GM23248 (cell line): ENCODE data around the gene CEP192. TPM values are rescaled to one million over a fixed set of nuclear protein-coding genes. Genes with fewer than 3 reads are reported as not detected.
A peak's percentile ranks its signal among the peaks of the same experiment; 100 is the strongest.

Experiments used
- DNase-seq: peaks from one replicate; pipeline ENCODE4 v3.0.0-alpha.2; 2015
- H2AFZ ChIP-seq: fragments of 200-600 bp; sonication (generic); 2 replicates; pipeline ENCODE4 v1.6.1; 2016; ENCODE audit warnings: antibody characterized with exemption
- H3F3A ChIP-seq: fragments of 200-600 bp; sonication (generic); 2 replicates; pipeline ENCODE4 v1.6.1; 2016; ENCODE audit warnings: mild to moderate bottlenecking, antibody characterized with exemption, mixed run types; ENCODE audit not compliant: insufficient read depth
- H3K27ac ChIP-seq: fragments of 200-600 bp; sonication (generic); 2 replicates; pipeline ENCODE4 v1.5.1; 2016; ENCODE audit warnings: mild to moderate bottlenecking
- H3K27me3 ChIP-seq: fragments of 200-600 bp; sonication (generic); replicated peaks from 2 replicates; pipeline ENCODE4 v1.6.1; 2016; ENCODE audit warnings: mild to moderate bottlenecking; ENCODE audit not compliant: insufficient read depth
- H3K36me3 ChIP-seq: fragments of 200-600 bp; sonication (generic); 2 replicates; pipeline ENCODE4 v1.6.1; 2016; ENCODE audit warnings: low read depth, mild to moderate bottlenecking
- H3K4me1 ChIP-seq: fragments of 200-600 bp; sonication (generic); 2 replicates; pipeline ENCODE4 v1.6.1; 2016; ENCODE audit warnings: mild to moderate bottlenecking; ENCODE audit not compliant: insufficient read depth
- H3K4me2 ChIP-seq: fragments of 200-600 bp; sonication (generic); one replicate; pipeline ENCODE4 v1.6.1; 2016; ENCODE audit warnings: mild to moderate bottlenecking; ENCODE audit not compliant: unreplicated experiment
- H3K4me3 ChIP-seq: fragments of 200-600 bp; sonication (generic); 2 replicates; pipeline ENCODE4 v1.5.1; 2016; ENCODE audit warnings: mild to moderate bottlenecking
- H3K79me2 ChIP-seq: fragments of 200-600 bp; sonication (generic); 2 replicates; pipeline ENCODE4 v1.6.1; 2016; ENCODE audit warnings: mild to moderate bottlenecking; ENCODE audit not compliant: insufficient read depth
- H3K9ac ChIP-seq: fragments of 200-600 bp; sonication (generic); 2 replicates; pipeline ENCODE4 v1.6.1; 2016; ENCODE audit warnings: mild to moderate bottlenecking
- H3K9me2 ChIP-seq: fragments of 200-600 bp; sonication (generic); 2 replicates; pipeline ENCODE4 v1.6.1; 2016; ENCODE audit warnings: mixed run types, mild to moderate bottlenecking, moderate library complexity; ENCODE audit not compliant: insufficient read depth
- H3K9me3 ChIP-seq: fragments of 200-600 bp; sonication (generic); one replicate; pipeline ENCODE4 v1.6.1; 2017; ENCODE audit warnings: low read depth
- H4K20me1 ChIP-seq: fragments of 200-600 bp; sonication (generic); 2 replicates; pipeline ENCODE4 v1.6.0; 2016; ENCODE audit not compliant: insufficient read depth
- EZH2 ChIP-seq: fragments of 200-600 bp; sonication (generic); IDR thresholded peaks from 2 replicates; pipeline ENCODE4 v1.6.1; 2018; ENCODE audit warnings: antibody characterized with exemption, mild to moderate bottlenecking; ENCODE audit not compliant: insufficient read depth, poor library complexity, severe bottlenecking
- EZH2phosphoT487 ChIP-seq: fragments of 200-600 bp; sonication (generic); IDR thresholded peaks from 2 replicates; pipeline ENCODE4 v1.6.1; 2018; ENCODE audit warnings: antibody characterized with exemption, moderate library complexity, mild to moderate bottlenecking, low read depth; ENCODE audit not compliant: insufficient read depth
- WGBS, 2 experiments: methylation state at CpG; one replicate each; pipeline ENCODE4 v1.1.6; 2015 to 2017; ENCODE audit warnings: low lambda C conversion rate in 2 of 2, low coverage in 1 of 2; ENCODE audit errors: missing lambda C conversion rate in 2 of 2; 5-methylcytosine and 5-hydroxymethylcytosine counted together
- in situ Hi-C: fragments of 300-500 bp; cut with MboI; formaldehyde crosslinking; loops from 2 replicates; pipeline ENCODE4 v1.15.0; 2020
- polyA plus RNA-seq: library from polyadenylated mRNA; unstranded; fragments of >200 nt; fragmentation: Nextera tagmentation; extraction: Ambion mirVana; gene quantifications from 2 replicates; pipeline ENCODE4 v1.2.1, GENCODE V29; 2016
- total RNA-seq: library from RNA; depleted of rRNA; stranded (reverse); fragments of >200 nt; shearing (Covaris generic); gene quantifications from 2 replicates; pipeline ENCODE4 v1.2.3, GENCODE V29; 2014

Gene CEP192
- total and polyA plus RNA-seq, 2 experiments from 2014 or later, result 7.4 to 21.5 TPM

DNA sequence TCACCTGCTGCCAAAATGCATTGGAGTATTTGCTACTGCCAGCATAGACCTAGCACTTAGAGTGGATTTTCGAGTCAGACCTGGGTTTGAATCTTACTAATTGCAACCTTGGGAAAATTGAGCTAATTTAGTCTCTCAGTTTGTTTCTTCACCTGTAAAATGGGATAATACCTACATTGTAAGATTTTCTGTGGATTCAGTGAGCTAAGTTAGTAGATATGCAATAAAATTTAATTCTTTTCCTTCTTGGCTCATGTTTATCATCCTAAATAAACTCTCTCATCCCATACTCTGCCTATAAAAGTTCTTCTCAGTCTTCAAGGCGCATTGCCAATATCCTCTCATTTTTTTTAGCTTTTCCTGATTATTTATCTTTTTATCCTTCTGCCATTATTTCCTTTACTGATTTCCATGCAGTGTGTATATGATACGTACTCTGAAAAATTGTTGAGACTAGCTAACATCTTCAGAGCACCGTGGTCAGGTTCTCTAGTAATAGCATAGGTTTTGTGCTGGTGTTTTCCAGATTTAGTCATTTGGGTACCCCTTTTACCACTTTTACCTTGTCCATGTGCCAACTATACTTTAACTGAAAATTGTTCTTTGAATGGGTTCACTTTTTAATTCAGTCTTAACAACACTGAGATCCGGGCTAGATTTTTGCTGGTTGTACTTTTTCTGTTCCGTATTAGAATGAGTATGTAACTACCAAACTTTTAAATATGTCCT, 7.3 kb downstream of the CEP192 start:
- Histone ChIP-seq H3K27me3 (no peaks in the 10 kb centered on the region), H3K27ac (no peak overlapping the region), H3K79me2 (peaks cover 83% of the 10 kb centered on the region), H3K4me1 (no peaks in the 10 kb centered on the region), H3F3A (no peaks in the 10 kb centered on the region), H4K20me1 (no peaks in the 10 kb centered on the region), H3K36me3 (peaks cover 5% of the 10 kb centered on the region; the same call in 1 of the 2 replicates), H3K4me3 (no peak overlapping the region), H3K4me2 (no peak overlapping the region), H3K9me2 (no peaks in the 10 kb centered on the region), H2AFZ (no peak overlapping the region), H3K9ac (no peak overlapping the region), H3K9me3 (no peaks in the 10 kb centered on the region)
- WGBS, 2 experiments, result 77 to 81% methylated on average over 6 of the region's 6 CpGs
- DNase-seq, result no peak
- TF ChIP-seq EZH2phosphoT487, result no peak
- TF ChIP-seq EZH2, result no peak
- in situ Hi-C loops, result no loop called here

DNA sequence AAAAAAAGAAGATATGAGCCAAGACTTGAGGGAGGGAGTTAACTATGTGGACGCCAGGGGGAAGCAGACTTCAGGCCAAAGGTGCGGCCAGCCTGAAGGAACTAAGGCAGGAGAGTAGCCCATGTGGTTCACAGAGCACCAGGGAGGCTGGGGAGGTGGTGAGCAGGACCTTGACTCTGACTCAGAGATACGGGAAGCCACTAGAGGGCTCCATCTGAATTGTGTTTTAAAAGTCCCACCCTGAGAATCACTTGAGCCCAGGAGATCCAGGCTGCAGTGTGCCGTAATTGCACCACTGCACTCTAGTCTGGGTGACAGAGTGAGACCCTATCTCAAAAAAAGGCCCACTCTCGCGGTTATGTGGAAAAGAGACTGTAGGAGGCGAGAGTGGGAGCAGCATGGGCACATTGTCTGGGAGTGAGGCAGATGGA, 12.3 kb downstream of the CEP192 start:
- peaks cover 5% of the 10 kb centered on the region; the same call in 1 of the 2 replicates for H3K36me3 ChIP-seq
- H3K9me2 ChIP-seq, result no peaks in the 10 kb centered on the region
- no peak overlapping the region for H3K4me2 ChIP-seq
- H3K4me3 ChIP-seq, result no peak overlapping the region
- no peaks in the 10 kb centered on the region for H3K4me1 ChIP-seq
- H3K79me2 ChIP-seq, result peaks cover 81% of the 10 kb centered on the region
- no peak overlapping the region for H3K9ac ChIP-seq
- H3K9me3 ChIP-seq, result no peaks in the 10 kb centered on the region
- 68 to 71% methylated on average over 7 of the region's 7 CpGs for WGBS, 2 experiments
- H3K27me3 ChIP-seq, result no peaks in the 10 kb centered on the region
- no peak overlapping the region for H3K27ac ChIP-seq
- H2AFZ ChIP-seq, result no peak overlapping the region
- H4K20me1 ChIP-seq, result no peaks in the 10 kb centered on the region
- TF ChIP-seq EZH2phosphoT487 (no peak), EZH2 (no peak)
- in situ Hi-C loops, result no loop called here
- H3F3A ChIP-seq, result no peaks in the 10 kb centered on the region
- DNase-seq, result peak; percentile 70

DNA sequence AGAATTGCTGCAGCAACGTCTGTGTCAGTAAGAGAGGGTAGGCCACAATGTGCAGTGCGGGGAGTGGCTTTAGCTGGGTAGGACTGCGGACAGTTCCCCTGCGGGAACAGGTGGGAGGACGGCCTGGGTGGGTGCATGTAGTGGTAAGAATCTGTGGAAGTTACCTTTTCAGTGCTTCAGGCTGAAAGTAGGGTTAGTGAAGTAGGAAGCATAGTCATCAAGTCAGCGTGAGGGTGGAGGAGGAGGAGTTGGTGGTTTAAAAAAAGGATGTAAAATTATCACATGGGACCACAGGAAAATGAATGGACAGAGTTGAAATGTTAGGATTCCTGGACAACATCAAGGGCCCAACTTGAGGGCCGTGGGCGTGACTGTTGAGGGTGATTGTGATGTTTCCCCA, 13.2 kb downstream of the CEP192 start:
- no peaks in the 10 kb centered on the region for H3K9me3 ChIP-seq
- H3K27ac ChIP-seq, result no peak overlapping the region
- peaks cover 13% of the 10 kb centered on the region for H3K36me3 ChIP-seq
- H3K27me3 ChIP-seq, result no peaks in the 10 kb centered on the region
- peaks cover 72% of the 10 kb centered on the region for H3K79me2 ChIP-seq
- in situ Hi-C loops, result no loop called here
- H3F3A ChIP-seq, result no peaks in the 10 kb centered on the region
- no peak overlapping the region for H3K4me3 ChIP-seq
- TF ChIP-seq EZH2phosphoT487, result no peak
- TF ChIP-seq EZH2, result no peak
- no peaks in the 10 kb centered on the region for H3K9me2 ChIP-seq
- H2AFZ ChIP-seq, result no peak overlapping the region
- no peaks in the 10 kb centered on the region for H3K4me1 ChIP-seq
- H3K9ac ChIP-seq, result no peak overlapping the region
- H4K20me1 ChIP-seq, result no peaks in the 10 kb centered on the region
- no peak for DNase-seq
- 83 to 86% methylated on average over 8 of the region's 8 CpGs for WGBS, 2 experiments
- H3K4me2 ChIP-seq, result no peak overlapping the region

DNA sequence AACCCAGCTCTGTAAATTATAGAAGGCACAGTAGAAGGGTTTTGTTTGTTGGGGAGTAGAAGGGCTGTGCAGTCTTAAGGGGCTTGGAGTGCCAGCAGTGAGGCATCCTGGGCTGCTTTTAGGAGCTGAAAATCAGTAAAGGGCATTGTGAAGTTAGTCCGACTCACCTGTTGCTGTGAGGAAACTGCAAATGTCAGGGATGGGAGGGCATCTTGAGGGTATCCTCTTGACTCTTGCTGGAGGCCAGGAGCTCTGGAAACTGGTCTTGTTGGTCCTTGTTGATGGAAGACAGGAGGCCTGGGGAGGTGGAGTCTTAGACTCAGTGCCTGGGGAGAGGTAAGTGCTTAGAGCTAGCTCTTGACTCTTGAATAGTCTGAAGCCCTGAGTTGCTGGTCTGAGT, 14.1 kb downstream of the CEP192 start:
- H3K9me2 ChIP-seq, result no peaks in the 10 kb centered on the region
- H3K4me1 ChIP-seq, result no peaks in the 10 kb centered on the region
- no peaks in the 10 kb centered on the region for H3K9me3 ChIP-seq
- no peak for TF ChIP-seq EZH2
- no peak for TF ChIP-seq EZH2phosphoT487
- H3K27me3 ChIP-seq, result no peaks in the 10 kb centered on the region
- no peak overlapping the region for H3K4me3 ChIP-seq
- no peaks in the 10 kb centered on the region for H4K20me1 ChIP-seq
- H3K79me2 ChIP-seq, result peaks cover 63% of the 10 kb centered on the region
- no peak for DNase-seq
- whole genome bisulfite sequencing, 2 experiments, result 95 to 100% methylated on average over 1 of the region's 1 CpG
- no peak overlapping the region for H3K4me2 ChIP-seq
- no peak overlapping the region for H2AFZ ChIP-seq
- H3K36me3 ChIP-seq, result peaks cover 19% of the 10 kb centered on the region
- no peaks in the 10 kb centered on the region for H3F3A ChIP-seq
- no peak overlapping the region for H3K27ac ChIP-seq
- in situ Hi-C loops, result no loop called here
- H3K9ac ChIP-seq, result no peak overlapping the region
